ENCODE data around the gene KIF1B. TPM values are rescaled to one million over a fixed set of nuclear protein-coding genes. Genes with fewer than 3 reads are reported as not detected.

Gene KIF1B
- total RNA-seq, 1 donor from 2014 or later: 18.2 TPM

DNA sequence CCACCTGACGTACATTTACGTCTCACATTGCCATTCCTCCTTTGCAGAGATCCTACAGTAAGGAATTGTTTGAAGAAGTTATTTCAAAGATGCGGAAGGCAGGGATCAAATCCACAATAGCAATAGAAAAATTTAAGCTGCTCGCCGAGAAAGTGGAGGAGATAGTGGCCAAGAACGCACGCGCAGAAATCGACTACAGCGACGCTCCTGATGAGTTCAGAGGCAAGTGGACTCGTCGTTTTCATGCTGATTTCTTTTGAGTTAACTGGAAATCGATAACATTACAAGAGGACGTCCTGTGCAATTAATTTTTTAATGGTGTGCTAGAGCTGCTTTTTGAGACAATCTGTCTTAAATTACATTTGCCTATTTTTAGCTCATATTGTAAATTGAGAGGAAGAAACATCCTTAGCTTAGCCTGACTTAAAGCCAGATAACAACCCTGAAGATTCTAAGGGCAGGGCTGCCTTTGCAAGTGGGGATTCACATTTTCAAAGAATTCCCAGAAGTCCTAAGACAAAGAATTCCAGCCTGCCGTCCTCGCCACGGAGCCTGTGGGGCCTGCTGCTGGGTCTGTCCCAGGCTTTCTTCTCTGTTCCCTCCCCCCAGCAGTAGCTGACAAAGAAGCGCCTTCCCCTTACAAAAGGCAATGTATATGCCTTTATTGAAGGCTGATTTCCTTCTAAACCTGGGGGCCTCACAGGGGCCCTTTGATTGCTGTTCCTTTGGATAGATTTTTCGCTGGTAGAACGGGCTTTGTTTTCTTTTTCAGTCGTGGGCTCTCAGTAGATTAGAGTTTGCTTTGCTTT lies 31.6 kb upstream of the KIF1B start:
- no peaks in the 10 kb centered on the region for H3K27me3 ChIP-seq (ENCODE audit: control insufficient read depth, insufficient read depth, low read length)
- DNase-seq (ENCODE audit: low read depth) (no peak), FAIRE-seq (no peak)
- TF ChIP-seq, protein P1, sequence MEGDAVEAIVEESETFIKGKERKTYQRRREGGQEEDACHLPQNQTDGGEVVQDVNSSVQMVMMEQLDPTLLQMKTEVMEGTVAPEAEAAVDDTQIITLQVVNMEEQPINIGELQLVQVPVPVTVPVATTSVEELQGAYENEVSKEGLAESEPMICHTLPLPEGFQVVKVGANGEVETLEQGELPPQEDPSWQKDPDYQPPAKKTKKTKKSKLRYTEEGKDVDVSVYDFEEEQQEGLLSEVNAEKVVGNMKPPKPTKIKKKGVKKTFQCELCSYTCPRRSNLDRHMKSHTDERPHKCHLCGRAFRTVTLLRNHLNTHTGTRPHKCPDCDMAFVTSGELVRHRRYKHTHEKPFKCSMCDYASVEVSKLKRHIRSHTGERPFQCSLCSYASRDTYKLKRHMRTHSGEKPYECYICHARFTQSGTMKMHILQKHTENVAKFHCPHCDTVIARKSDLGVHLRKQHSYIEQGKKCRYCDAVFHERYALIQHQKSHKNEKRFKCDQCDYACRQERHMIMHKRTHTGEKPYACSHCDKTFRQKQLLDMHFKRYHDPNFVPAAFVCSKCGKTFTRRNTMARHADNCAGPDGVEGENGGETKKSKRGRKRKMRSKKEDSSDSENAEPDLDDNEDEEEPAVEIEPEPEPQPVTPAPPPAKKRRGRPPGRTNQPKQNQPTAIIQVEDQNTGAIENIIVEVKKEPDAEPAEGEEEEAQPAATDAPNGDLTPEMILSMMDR (IDR thresholded peaks at IDR 0.05; ENCODE audit: insufficient read depth, low read length, severe bottlenecking): no peak
- H3K4me3 ChIP-seq (ENCODE audit: low read depth, low read length): no peak overlapping the region
- H3K36me3 ChIP-seq (ENCODE audit: control insufficient read depth, insufficient read depth, low read length): peaks cover 9% of the 10 kb centered on the region

DNA sequence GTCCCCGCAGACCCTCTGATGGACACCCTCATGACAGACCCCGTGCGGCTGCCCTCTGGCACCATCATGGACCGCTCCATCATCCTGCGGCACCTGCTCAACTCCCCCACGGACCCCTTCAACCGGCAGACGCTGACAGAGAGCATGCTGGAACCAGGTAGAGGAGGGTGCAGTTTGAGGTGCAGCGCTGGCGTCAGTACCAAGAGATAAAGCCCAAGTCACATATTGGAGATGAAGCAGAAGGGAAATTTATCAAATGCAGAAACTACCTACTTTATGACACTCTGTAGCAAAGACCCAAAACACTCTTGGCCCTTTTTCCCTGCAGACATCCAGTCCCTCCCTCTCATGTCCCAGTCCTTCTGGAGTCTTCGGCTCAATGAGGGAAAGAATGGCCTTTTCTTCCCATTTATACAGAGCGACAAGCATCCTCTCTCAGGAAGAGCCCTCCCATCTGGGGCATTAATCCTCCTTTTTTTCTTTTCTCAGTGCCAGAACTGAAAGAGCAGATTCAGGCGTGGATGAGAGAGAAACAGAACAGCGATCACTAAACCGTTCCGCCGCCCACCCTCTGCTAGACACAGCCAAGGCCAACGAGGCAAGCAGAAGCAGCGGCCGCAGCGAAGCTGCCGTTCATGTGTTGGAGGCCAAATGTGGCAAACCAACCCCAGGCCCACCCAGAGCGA lies 30.8 kb upstream of the KIF1B start:
- FAIRE-seq (no peak), DNase-seq (ENCODE audit: low read depth) (no peak)
- no peak overlapping the region for H3K4me3 ChIP-seq (ENCODE audit: low read depth, low read length)
- TF ChIP-seq, protein P1 (IDR thresholded peaks at IDR 0.05; ENCODE audit: insufficient read depth, low read length, severe bottlenecking): no peak
- H3K27me3 ChIP-seq (ENCODE audit: control insufficient read depth, insufficient read depth, low read length): no peaks in the 10 kb centered on the region
- peaks cover 8% of the 10 kb centered on the region for H3K36me3 ChIP-seq (ENCODE audit: control insufficient read depth, insufficient read depth, low read length)

DNA sequence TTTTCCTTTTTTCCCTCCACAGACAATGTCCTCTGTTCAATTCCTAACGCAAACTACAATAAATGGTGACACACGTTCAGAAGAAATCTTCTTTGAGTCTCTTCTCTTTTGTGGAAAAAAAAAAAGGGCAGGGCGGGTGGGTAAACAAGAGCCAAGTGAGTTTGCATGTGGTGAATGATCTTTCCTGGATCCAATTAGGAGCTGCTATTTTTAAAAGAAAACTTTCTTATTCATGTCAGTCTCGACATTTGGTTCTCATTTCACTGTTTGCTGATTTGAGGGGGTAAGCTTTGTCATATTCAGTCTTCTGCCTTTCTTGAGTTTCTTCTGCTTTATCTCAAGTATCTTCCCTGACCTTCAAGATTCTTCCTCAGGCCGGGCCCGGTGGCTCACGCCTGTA lies 29.2 kb upstream of the KIF1B start:
- Histone ChIP-seq H3K27me3 (ENCODE audit: control insufficient read depth, insufficient read depth, low read length) (no peaks in the 10 kb centered on the region), H3K36me3 (ENCODE audit: control insufficient read depth, insufficient read depth, low read length) (peaks cover 8% of the 10 kb centered on the region), H3K4me3 (ENCODE audit: low read depth, low read length) (no peak overlapping the region)
- DNase-seq (ENCODE audit: low read depth) (no peak), FAIRE-seq (no peak)
- TF ChIP-seq, protein P1 (IDR thresholded peaks at IDR 0.05; ENCODE audit: insufficient read depth, low read length, severe bottlenecking): no peak

- H3K4me3 ChIP-seq (ENCODE audit: low read depth, low read length): no peak overlapping the region
- FAIRE-seq (no peak), DNase-seq (ENCODE audit: low read depth) (no peak)
- H3K27me3 ChIP-seq (ENCODE audit: control insufficient read depth, insufficient read depth, low read length): no peaks in the 10 kb centered on the region
- TF ChIP-seq, protein P1 (IDR thresholded peaks at IDR 0.05; ENCODE audit: insufficient read depth, low read length, severe bottlenecking): no peak
- peaks cover under 1% of the 10 kb centered on the region for H3K36me3 ChIP-seq (ENCODE audit: control insufficient read depth, insufficient read depth, low read length)
Measured at GRCh38 chr1:10185759-10186158, 24.6 kb upstream of the KIF1B start.

DNA sequence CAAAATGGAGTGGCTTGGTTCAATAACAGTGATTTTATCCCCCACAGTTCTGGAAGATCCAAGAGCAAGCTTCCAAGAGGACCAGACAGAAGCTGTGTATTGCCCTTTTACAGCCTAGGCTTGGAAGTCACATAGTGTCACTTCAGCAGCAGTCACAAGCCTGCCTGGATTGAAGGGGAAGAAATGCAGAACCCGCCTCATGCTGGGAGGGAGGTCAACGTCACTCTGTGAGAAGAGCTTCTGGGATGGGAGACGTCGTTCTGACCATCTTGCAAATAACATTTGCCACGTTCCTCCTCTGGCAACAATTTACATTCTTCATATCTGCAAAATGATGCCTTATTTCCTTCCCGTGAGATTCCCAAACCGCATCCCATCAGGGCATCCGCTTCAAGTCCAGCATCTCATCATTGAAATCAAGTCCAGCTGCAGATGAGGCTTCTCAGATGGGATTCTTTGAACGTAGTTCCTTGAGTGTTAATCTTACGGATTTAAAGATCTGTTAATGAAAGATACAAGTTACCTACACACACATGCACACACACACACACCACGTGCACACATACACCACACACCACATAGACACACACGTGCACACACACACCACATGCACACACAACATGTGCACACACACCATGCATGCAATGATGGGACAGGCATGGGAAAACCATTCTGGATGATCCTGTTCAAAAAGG lies 23.9 kb upstream of the KIF1B start:
- Histone ChIP-seq H3K4me3 (ENCODE audit: low read depth, low read length) (no peak overlapping the region), H3K27me3 (ENCODE audit: control insufficient read depth, insufficient read depth, low read length) (no peaks in the 10 kb centered on the region), H3K36me3 (ENCODE audit: control insufficient read depth, insufficient read depth, low read length) (no peaks in the 10 kb centered on the region)
- peak; percentile 32 for FAIRE-seq
- DNase-seq (ENCODE audit: low read depth): no peak
- TF ChIP-seq, protein P1 (IDR thresholded peaks at IDR 0.05; ENCODE audit: insufficient read depth, low read length, severe bottlenecking): no peak
